ENCODE measurements around the gene FLVCR1. TPM values are rescaled to one million over a fixed set of nuclear protein-coding genes. Genes with fewer than 3 reads are reported as not detected.
A peak's percentile ranks its signal among the peaks of the same experiment; 100 is the strongest.
"Not testable (repeated sequence)": the region's sequence is repeated elsewhere in the genome, so short reads cannot be mapped to it uniquely, and the experiment has no call there.

The FLVCR1 gene
- polyA plus RNA-seq, 4 donors: 4.4 to 30.1 (median 14.1) TPM

DNA sequence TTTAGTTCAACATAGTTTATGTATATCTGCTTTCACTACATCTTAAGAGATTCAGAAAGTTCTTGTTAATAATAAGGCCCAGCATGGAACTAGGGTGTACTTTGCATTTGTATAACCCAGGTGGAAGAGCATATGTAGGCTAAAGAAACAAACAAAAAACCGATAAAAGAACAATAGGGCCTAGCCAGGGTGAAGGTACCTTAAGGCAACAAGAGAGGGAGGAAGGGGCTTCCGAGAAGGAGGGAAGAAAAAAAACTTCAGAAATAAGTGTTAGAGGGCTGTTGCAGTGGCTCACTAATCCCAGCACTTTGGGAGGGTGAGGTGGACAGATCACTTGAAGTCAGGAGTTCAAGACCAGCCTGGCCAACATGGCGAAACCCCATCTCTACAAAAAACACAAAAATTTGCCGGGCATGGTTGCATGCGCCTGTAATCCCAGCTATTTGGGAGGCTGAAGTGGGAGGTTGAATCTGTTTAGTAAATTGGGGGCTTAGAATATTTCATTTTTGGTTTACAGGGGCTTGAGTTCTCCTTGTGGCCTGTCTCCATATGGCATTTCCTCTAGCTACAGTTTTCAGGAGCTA is 5.9 kb upstream of the FLVCR1 start:
- no peaks in the 10 kb centered on the region for H3K36me3 ChIP-seq (ENCODE audit: control insufficient read depth in 3 of 3, insufficient read depth in 2 of 3, low read depth in 1 of 3, low read length in 3 of 3)
- H3K4me1 ChIP-seq (ENCODE audit: control insufficient read depth in 3 of 3, insufficient read depth in 2 of 3, low read depth in 1 of 3, low read length in 2 of 3): peaks cover 0 to 16% (median 3%) of the 10 kb centered on the region in 3 donors
- no peaks in the 10 kb centered on the region for H3K9me3 ChIP-seq (ENCODE audit: control insufficient read depth in 2 of 2, insufficient read depth in 1 of 2, low read depth in 1 of 2, low read length in 1 of 2)
- no peaks in the 10 kb centered on the region for H3K27me3 ChIP-seq (ENCODE audit: control insufficient read depth in 3 of 3, insufficient read depth in 3 of 3, low read length in 3 of 3)
- no peak for FAIRE-seq
- DNase-seq: no peak
- no peak overlapping the region for H3K4me3 ChIP-seq (ENCODE audit: low read depth in 1 of 3, low read length in 3 of 3)
- whole genome bisulfite sequencing, 3 donors: 85 to 94% (median 93%) methylated on average over 5 of the region's 5 CpGs
- H3K27ac ChIP-seq (ENCODE audit: low read depth in 1 of 3, low read length in 2 of 3): no peak overlapping the region

DNA sequence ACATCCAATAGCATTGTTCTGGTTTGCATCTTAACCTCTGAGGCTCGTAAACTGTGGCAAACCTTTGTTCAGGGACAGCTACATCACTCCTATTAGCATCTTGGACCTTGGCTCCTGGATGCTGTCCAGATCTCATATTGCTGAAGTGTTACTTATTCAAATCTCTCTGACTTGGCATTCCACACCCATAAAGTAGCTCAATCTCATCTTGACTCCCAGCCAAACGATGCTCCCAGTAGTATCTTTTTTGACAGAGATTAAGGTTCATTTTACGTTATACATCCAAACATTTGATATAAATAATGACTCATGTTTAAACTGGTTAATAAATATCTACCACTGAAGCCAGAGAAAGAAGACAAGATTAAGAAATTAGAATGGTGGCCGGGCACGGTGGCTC is 4.4 kb upstream of the FLVCR1 start:
- 17 to 61% (median 48%) methylated on average over 5 of the region's 5 CpGs for WGBS, 3 donors
- H3K36me3 ChIP-seq (ENCODE audit: control insufficient read depth in 3 of 3, insufficient read depth in 2 of 3, low read depth in 1 of 3, low read length in 3 of 3): no peaks in the 10 kb centered on the region
- no peaks in the 10 kb centered on the region for H3K9me3 ChIP-seq (ENCODE audit: control insufficient read depth in 2 of 2, insufficient read depth in 1 of 2, low read depth in 1 of 2, low read length in 1 of 2)
- peaks cover 0 to 19% (median 3%) of the 10 kb centered on the region in 3 donors for H3K4me1 ChIP-seq (ENCODE audit: control insufficient read depth in 3 of 3, insufficient read depth in 2 of 3, low read depth in 1 of 3, low read length in 2 of 3)
- FAIRE-seq (no peak), DNase-seq (peak; percentile 93 to 99)
- no peaks in the 10 kb centered on the region for H3K27me3 ChIP-seq (ENCODE audit: control insufficient read depth in 3 of 3, insufficient read depth in 3 of 3, low read length in 3 of 3)
- no peak overlapping the region for H3K4me3 ChIP-seq (ENCODE audit: low read depth in 1 of 3, low read length in 3 of 3)
- peak overlapping the region in 1 of 3 donors; percentile 50 for H3K27ac ChIP-seq (ENCODE audit: low read depth in 1 of 3, low read length in 2 of 3)

DNA sequence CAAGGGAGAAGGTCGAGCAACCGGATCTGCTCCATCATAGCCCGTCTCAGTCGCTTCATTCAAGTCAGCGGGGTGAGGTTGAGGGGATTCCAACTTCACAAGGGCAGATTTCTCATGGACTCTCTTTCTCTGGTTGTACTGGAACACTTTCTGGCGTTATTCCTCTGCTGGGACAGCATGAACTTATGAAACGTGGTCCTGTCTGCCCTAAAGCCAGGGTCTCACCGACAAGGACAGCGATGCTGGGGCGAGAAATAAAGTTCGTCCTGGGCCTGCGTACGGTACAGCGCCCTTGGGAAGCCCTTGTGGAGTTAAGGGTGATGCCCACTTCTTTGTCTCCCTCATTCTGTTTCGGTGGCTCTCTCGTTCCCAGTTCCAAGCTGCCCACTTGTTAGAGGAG is 1.3 kb upstream of the FLVCR1 start:
- H3K4me1 ChIP-seq (ENCODE audit: control insufficient read depth in 3 of 3, insufficient read depth in 2 of 3, low read depth in 1 of 3, low read length in 2 of 3): peaks cover 3 to 26% (median 12%) of the 10 kb centered on the region in 3 donors
- DNase-seq (no peak), FAIRE-seq (no peak)
- H3K27me3 ChIP-seq (ENCODE audit: control insufficient read depth in 3 of 3, insufficient read depth in 3 of 3, low read length in 3 of 3): no peaks in the 10 kb centered on the region
- peak overlapping the region in 1 of 3 donors; percentile 87 for H3K4me3 ChIP-seq (ENCODE audit: low read depth in 1 of 3, low read length in 3 of 3)
- no peaks in the 10 kb centered on the region for H3K9me3 ChIP-seq (ENCODE audit: control insufficient read depth in 2 of 2, insufficient read depth in 1 of 2, low read depth in 1 of 2, low read length in 1 of 2)
- 92 to 93% (median 92%) methylated on average over 16 of the region's 16 CpGs for whole genome bisulfite sequencing, 3 donors
- H3K36me3 ChIP-seq (ENCODE audit: control insufficient read depth in 3 of 3, insufficient read depth in 2 of 3, low read depth in 1 of 3, low read length in 3 of 3): peaks cover 0 to 3% (median 0%) of the 10 kb centered on the region in 3 donors
- H3K27ac ChIP-seq (ENCODE audit: low read depth in 1 of 3, low read length in 2 of 3): peak overlapping the region; percentile 81 to 97 (median 88)

DNA sequence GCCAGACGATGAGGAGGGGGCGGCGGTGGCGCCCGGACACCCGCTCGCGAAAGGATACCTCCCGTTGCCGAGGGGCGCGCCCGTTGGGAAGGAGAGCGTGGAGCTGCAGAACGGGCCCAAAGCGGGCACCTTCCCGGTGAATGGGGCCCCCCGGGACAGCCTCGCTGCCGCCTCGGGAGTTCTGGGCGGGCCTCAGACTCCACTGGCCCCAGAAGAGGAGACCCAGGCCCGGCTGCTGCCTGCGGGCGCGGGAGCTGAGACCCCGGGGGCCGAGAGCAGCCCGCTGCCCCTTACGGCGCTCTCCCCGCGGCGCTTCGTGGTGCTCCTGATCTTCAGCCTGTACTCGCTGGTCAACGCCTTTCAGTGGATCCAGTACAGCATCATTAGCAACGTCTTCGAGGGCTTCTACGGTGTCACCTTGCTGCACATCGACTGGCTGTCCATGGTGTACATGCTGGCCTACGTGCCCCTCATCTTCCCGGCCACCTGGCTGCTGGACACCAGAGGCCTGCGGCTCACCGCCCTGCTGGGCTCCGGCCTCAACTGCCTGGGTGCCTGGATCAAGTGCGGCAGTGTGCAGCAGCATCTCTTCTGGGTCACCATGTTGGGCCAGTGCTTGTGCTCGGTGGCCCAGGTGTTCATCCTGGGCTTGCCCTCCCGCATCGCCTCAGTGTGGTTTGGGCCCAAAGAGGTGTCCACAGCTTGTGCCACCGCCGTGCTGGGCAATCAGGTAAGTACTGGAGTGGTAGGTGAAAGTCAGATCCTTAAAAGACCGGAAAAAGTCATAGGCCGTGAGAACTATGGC is 588 bp downstream of the FLVCR1 start:
- no peaks in the 10 kb centered on the region for H3K27me3 ChIP-seq (ENCODE audit: control insufficient read depth in 3 of 3, insufficient read depth in 3 of 3, low read length in 3 of 3)
- peak; percentile 42 to 76 for DNase-seq
- H3K27ac ChIP-seq (ENCODE audit: low read depth in 1 of 3, low read length in 2 of 3): peak overlapping the region; percentile 81 to 97 (median 88)
- FAIRE-seq: no peak
- peak overlapping the region; percentile 87 to 89 (median 87) for H3K4me3 ChIP-seq (ENCODE audit: low read depth in 1 of 3, low read length in 3 of 3)
- H3K4me1 ChIP-seq (ENCODE audit: control insufficient read depth in 3 of 3, insufficient read depth in 2 of 3, low read depth in 1 of 3, low read length in 2 of 3): peaks cover 0 to 21% (median 12%) of the 10 kb centered on the region in 3 donors
- H3K36me3 ChIP-seq (ENCODE audit: control insufficient read depth in 3 of 3, insufficient read depth in 2 of 3, low read depth in 1 of 3, low read length in 3 of 3): peaks cover 0 to 3% (median 0%) of the 10 kb centered on the region in 3 donors
- 4 to 9% (median 8%) methylated on average over 41 to 54 of the region's 54 CpGs for WGBS, 3 donors
- H3K9me3 ChIP-seq (ENCODE audit: control insufficient read depth in 2 of 2, insufficient read depth in 1 of 2, low read depth in 1 of 2, low read length in 1 of 2): no peaks in the 10 kb centered on the region

DNA sequence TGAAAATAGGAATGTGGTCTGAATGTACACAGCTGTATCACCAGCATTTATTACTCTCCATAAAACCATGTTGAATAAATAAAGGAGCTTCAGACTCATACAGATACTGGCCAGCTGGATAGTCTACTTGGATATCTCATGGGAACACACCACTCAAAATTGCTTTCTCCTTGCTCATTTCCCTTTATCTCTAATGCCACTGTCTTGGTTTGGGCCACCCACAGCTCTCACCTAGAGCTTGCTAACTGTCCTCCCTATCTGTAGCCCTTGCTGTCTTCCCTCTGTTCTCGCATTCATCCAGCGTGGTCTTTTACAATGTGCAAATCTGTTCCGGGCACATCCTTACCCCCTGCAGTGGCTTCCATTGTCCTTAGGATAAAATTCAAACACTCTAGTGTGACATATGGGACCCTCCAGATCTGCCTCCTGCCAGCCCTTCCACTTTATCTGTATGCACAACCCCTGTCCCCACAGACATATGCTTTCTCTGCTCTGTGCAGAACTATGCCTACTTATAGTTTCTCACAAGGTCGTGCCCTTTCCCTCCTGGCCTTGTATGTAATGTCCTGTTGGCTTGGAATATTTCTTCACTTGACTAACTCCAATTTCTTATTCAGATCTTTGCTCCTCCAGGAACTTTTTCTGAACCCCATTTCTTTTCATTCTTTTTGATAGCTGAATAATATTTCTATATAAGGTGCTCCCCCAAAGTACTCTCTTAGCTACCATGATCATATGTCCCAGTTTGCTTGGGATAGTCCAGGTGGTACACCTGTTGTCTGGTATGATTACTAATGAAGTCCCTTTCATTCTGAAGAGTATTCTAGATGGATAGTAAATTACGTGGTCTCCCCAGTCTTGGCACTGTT is 2.9 kb downstream of the FLVCR1 start:
- peak overlapping the region in 1 of 3 donors; percentile 88 for H3K27ac ChIP-seq (ENCODE audit: low read depth in 1 of 3, low read length in 2 of 3)
- H3K27me3 ChIP-seq (ENCODE audit: control insufficient read depth in 3 of 3, insufficient read depth in 3 of 3, low read length in 3 of 3): no peaks in the 10 kb centered on the region
- H3K36me3 ChIP-seq (ENCODE audit: control insufficient read depth in 3 of 3, insufficient read depth in 2 of 3, low read depth in 1 of 3, low read length in 3 of 3): peaks cover 0 to 14% (median 4%) of the 10 kb centered on the region in 3 donors
- peak overlapping the region in 2 of 3 donors; percentile 42 to 87 for H3K4me3 ChIP-seq (ENCODE audit: low read depth in 1 of 3, low read length in 3 of 3)
- FAIRE-seq (no peak), DNase-seq (peak; percentile 24 to 50)
- no peaks in the 10 kb centered on the region for H3K9me3 ChIP-seq (ENCODE audit: control insufficient read depth in 2 of 2, insufficient read depth in 1 of 2, low read depth in 1 of 2, low read length in 1 of 2)
- 82 to 88% (median 86%) methylated on average over 5 of the region's 5 CpGs for WGBS, 3 donors
- peaks cover 0 to 18% (median 12%) of the 10 kb centered on the region in 3 donors for H3K4me1 ChIP-seq (ENCODE audit: control insufficient read depth in 3 of 3, insufficient read depth in 2 of 3, low read depth in 1 of 3, low read length in 2 of 3)

DNA sequence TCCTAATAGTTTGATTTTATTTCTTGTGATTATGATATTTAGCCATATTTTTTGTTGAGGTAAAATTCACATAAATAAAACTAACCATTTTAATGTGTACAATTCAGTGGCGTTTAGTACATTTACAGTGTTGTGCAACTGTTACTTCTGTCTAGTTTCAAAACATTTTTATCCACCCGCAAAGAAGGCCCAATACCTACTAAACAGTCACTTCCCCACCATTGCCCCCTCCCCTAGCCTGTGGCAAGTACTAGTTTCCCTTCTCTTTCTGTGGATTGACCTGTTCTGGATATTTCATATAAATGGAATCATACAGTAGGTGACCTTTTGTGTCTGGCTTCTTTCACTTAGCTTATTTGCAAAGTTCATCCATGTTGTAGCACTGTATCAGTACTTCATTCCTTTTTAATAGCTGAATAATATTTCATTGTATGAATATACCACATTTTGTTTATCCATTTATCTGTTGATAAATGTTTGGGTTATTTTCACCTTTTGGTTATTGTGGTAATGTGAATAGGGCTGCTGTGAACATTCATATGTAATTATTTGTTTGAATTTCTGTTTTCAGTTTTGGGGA is 4.1 kb downstream of the FLVCR1 start:
- FAIRE-seq: no peak

DNA sequence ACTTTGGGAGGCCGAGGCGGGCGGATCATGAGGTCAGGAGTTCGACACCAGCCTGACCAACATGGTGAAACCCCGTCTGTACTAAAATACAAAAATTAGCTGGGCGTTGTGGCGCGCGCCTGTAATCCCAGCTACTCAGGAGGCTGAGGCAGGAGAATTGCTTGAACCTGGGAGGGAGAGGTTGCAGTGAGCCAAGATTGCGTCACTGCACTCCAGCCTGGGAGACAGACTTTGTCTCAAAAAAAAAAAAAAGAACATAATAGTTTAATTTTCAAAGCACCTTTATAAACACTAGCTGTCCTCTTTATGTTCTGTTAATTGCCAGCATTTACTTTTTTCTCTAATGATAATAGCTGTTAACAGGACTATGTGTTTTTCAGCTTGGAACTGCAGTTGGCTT is 5.3 kb downstream of the FLVCR1 start:
- not testable (repeated sequence) for H3K4me3 ChIP-seq (ENCODE audit: low read depth in 1 of 3, low read length in 3 of 3); DNase-seq; H3K9me3 ChIP-seq (ENCODE audit: control insufficient read depth in 2 of 2, insufficient read depth in 1 of 2, low read depth in 1 of 2, low read length in 1 of 2); H3K27ac ChIP-seq (ENCODE audit: low read depth in 1 of 3, low read length in 2 of 3); FAIRE-seq; H3K27me3 ChIP-seq (ENCODE audit: control insufficient read depth in 3 of 3, insufficient read depth in 3 of 3, low read length in 3 of 3)
- 89 to 91% (median 91%) methylated on average over 10 of the region's 10 CpGs for WGBS, 3 donors
- Histone ChIP-seq H3K36me3 (ENCODE audit: control insufficient read depth in 3 of 3, insufficient read depth in 2 of 3, low read depth in 1 of 3, low read length in 3 of 3) (peaks cover 0 to 19% (median 4%) of the 10 kb centered on the region in 3 donors), H3K4me1 (ENCODE audit: control insufficient read depth in 3 of 3, insufficient read depth in 2 of 3, low read depth in 1 of 3, low read length in 2 of 3) (peaks cover 0 to 12% (median 7%) of the 10 kb centered on the region in 3 donors)

More for the DNA sequence above, 4.1 kb downstream of the FLVCR1 start:
- 87 to 96% (median 91%) methylated on average over 2 of the region's 2 CpGs for WGBS, 3 donors
- H3K27ac ChIP-seq (ENCODE audit: low read depth in 1 of 3, low read length in 2 of 3): no peak overlapping the region
- H3K27me3 ChIP-seq (ENCODE audit: control insufficient read depth in 3 of 3, insufficient read depth in 3 of 3, low read length in 3 of 3): no peaks in the 10 kb centered on the region
- peaks cover 0 to 14% (median 4%) of the 10 kb centered on the region in 3 donors for H3K36me3 ChIP-seq (ENCODE audit: control insufficient read depth in 3 of 3, insufficient read depth in 2 of 3, low read depth in 1 of 3, low read length in 3 of 3)
- peaks cover 0 to 12% (median 9%) of the 10 kb centered on the region in 3 donors for H3K4me1 ChIP-seq (ENCODE audit: control insufficient read depth in 3 of 3, insufficient read depth in 2 of 3, low read depth in 1 of 3, low read length in 2 of 3)
- no peaks in the 10 kb centered on the region for H3K9me3 ChIP-seq (ENCODE audit: control insufficient read depth in 2 of 2, insufficient read depth in 1 of 2, low read depth in 1 of 2, low read length in 1 of 2)
- DNase-seq: no peak
- no peak overlapping the region for H3K4me3 ChIP-seq (ENCODE audit: low read depth in 1 of 3, low read length in 3 of 3)

DNA sequence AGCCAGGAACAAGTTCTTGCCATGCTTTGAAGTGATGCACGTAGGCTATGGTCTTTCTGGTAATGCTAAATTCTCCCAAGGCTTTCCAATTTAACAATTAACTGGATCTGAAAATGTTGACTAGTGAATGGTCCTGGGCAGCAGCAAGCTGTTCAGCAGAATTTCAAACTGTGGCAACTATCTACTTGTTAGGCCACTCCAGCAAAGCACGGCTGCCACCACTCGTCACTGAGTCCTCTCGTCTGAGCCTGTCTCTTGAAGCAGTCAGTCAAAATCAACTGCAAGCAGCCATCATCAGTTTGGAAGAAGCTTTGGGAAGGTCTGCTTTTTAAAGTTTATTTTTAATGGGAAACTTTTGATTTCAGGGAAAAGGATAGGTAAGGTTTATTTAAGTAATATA is 6.1 kb downstream of the FLVCR1 start:
- H3K27ac ChIP-seq (ENCODE audit: low read depth in 1 of 3, low read length in 2 of 3): no peak overlapping the region
- H3K4me1 ChIP-seq (ENCODE audit: control insufficient read depth in 3 of 3, insufficient read depth in 2 of 3, low read depth in 1 of 3, low read length in 2 of 3): peaks cover 0 to 12% (median 4%) of the 10 kb centered on the region in 3 donors
- FAIRE-seq (no peak), DNase-seq (no peak)
- H3K36me3 ChIP-seq (ENCODE audit: control insufficient read depth in 3 of 3, insufficient read depth in 2 of 3, low read depth in 1 of 3, low read length in 3 of 3): peaks cover 0 to 21% (median 4%) of the 10 kb centered on the region in 3 donors
- no peaks in the 10 kb centered on the region for H3K9me3 ChIP-seq (ENCODE audit: control insufficient read depth in 2 of 2, insufficient read depth in 1 of 2, low read depth in 1 of 2, low read length in 1 of 2)
- H3K4me3 ChIP-seq (ENCODE audit: low read depth in 1 of 3, low read length in 3 of 3): no peak overlapping the region
- H3K27me3 ChIP-seq (ENCODE audit: control insufficient read depth in 3 of 3, insufficient read depth in 3 of 3, low read length in 3 of 3): no peaks in the 10 kb centered on the region
- WGBS, 3 donors: 92 to 98% (median 96%) methylated on average over 4 of the region's 4 CpGs
